GM10847 (cell line): ENCODE results near the gene SAPCD1.

ENCODE experiments used
- POLR2A ChIP-seq: IDR thresholded peaks from 2 replicates; pipeline ENCODE4 v1.6.1; 2011; ENCODE audit not compliant: insufficient read length; ENCODE audit errors: extremely low read depth

Gene SAPCD1

GRCh38 chr6:31725502-31726350 is 36.7 kb upstream of the SAPCD1 start:
- TF ChIP-seq POLR2A: no peak

DNA sequence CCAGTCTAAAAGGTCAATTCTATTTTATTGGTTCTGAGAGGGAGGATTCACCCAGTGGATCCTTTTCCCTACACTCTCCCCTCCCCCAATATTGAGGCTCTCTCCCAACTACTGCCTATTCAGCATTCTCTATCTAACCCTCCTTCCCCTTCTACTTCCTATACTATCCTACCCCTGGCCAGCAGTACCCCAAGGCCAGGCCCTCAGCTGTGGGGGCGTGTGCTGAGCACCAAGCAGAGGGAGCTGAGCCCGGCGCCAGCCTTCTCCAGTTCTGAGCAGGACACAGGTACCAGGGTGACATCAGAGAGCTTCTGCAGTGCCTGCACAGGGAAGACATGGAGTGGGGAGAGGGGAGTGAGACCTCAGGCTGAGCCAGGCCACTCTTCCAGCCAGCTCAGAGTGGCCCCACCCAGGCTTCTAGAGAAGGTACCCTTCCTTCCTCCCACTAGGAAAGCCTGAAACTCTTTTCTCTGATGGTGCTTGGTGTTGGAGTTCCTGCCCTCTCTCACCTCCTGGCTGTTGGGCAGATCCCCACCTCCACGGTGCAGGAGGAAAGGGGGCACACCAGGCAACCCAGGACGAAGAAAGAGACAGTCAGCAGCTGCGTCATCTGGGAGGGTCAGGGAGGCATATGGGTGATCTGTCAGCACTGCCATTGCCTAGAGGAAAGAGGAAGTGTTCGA is 35.3 kb upstream of the SAPCD1 start:
- no peak for TF ChIP-seq POLR2A

DNA sequence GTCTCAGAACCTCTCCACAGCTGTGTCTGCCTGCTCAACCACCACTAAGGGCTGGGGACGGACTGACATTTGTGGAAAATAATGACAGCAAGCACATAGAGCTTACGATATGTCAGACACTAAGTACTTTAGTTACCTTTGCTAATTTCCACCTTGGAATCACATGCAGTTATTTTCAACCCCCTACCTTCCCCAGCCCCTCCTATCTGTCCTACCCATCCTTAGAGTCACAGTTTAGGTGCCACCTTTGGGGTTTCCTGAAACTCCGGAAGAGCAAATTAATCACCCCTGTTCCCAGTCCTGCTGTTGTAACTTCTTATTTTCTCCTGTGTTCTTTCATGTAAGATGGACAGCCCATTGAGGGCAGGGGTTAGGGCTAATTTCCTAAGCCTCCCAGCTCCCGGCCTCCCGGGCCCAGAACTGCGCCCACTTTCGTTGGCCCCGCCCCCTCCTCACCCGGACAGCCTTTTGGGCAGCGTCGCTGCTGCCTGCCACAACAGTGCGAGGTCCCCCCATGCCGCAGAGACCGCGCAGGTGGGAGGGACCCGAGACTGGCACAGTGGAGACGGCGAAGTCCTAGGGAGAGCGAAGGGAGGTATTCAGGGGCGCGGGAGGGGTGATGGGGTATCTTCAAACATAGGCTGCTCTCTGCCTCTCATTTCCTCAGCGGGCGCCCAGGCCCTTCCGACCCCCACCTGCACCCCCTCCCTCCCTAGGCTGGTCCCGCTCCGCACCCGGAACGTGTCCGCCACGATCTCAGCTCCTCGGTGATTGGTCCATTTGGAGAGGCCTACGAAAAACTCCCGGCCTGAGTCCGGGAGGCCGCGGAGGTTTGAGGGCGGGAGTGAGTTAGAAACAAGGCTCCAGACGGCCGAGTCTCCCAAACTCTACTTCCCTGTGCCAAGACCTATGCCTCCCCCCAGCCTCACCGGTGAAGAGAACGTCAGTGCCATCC is 34.5 kb upstream of the SAPCD1 start:
- no peak for TF ChIP-seq POLR2A

GRCh38 chr6:31728767-31729514 is 33.5 kb upstream of the SAPCD1 start, which contains the start of gene DDAH2:
Gene DDAH2 (minus strand): TSS chr6:31729299. CDS start chr6:31729161, 138 bp downstream.
- no peak for TF ChIP-seq POLR2A

GRCh38 chr6:31729515-31729978 is 32.9 kb upstream of the SAPCD1 start:
- no peak for TF ChIP-seq POLR2A

DNA sequence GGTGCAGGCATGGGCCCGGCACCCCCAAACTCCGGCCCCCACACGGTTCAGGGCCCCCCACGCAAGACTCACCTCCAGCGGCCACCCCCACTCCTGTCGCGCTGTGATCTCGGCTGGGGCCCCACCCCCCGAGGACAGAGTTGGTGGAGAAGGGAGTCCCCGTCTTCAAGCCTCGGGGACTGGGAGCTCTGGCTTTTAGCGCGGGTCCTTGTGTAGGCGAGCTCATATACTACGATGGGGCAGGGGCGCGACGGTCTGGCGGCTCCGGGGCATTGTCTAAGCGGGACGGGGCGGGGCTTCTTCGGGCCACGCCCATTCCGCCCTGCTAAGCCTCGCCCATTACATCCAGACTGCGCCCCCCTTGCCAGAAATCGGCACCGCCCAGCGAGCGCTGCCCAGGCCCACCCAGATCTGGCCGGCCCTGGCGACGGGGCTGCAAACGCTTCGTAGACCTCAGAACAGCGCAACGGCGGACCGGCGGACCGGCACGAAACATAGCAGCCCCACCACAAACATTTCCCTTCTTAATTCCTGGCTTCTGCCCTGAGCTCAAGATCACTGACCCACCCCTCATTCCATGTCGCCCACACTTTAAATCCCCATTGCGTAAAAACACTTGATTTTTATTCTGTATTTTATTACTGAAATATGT is 32.4 kb upstream of the SAPCD1 start:
- peak; percentile 31 for TF ChIP-seq POLR2A

DNA sequence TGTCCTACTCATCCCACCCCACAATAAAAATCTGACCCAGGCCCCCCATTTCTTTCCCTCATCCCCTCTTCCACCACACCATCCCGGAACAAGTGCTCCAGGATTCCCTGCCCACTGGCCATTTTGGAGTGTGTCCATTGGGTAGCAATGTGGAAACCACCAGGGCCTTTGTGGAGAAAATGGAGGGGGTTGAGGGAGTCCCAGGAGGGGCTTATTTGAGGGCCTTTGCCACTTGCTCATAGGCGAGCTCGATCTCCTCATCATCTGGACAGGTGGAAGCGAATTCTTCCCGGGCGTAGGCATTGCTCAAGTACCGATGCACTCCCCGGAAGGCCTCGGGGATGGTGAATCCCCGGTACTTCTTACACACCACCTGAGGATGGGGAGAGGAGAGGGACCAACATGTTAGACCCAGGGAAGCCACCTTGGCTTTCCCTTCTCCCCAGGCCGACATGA is 31.8 kb upstream of the SAPCD1 start:
- TF ChIP-seq POLR2A: no peak

GRCh38 chr6:31732029-31732428 is 30.4 kb upstream of the SAPCD1 start:
- no peak for TF ChIP-seq POLR2A

- TF ChIP-seq POLR2A: no peak
Observed at GRCh38 chr6:31733734-31734133, 28.7 kb upstream of the SAPCD1 start.

- no peak for TF ChIP-seq POLR2A
Observed at GRCh38 chr6:31734247-31734820, 28.1 kb upstream of the SAPCD1 start.

GRCh38 chr6:31734821-31735406 is 27.5 kb upstream of the SAPCD1 start:
- TF ChIP-seq POLR2A: peak; percentile 12

- TF ChIP-seq POLR2A: peak; percentile 80
Observed at GRCh38 chr6:31736021-31736767, 26.3 kb upstream of the SAPCD1 start, which contains the start of gene CLIC1. Gene CLIC1 (minus strand): TSS chr6:31736530. CDS start chr6:31736300, 230 bp downstream.
